Pancreas (tissue), 10 donors: ENCODE results near the gene CHST11. TPM values are rescaled to one million over a fixed set of nuclear protein-coding genes. Genes with fewer than 3 reads are reported as not detected.

Source experiments
- ATAC-seq, 4 donors: fragments of 200-7000 bp; cut with Tn5 transposase; one replicate each; pipeline versions ENCODE4 v1.8.0 to v1.9.1; 2020; ENCODE audit warnings: mild to moderate bottlenecking in 4 of 4, moderate library complexity in 4 of 4
- DNase-seq, 6 donors: peaks; one replicate each; pipeline ENCODE4 v3.0.0-alpha.2; 2020
- FAIRE-seq: peaks from 2 replicates; lab custom pipeline; 2012; peaks lifted over from hg19 to GRCh38; lab: Jason Lieb, UNC
- H3K27ac ChIP-seq, 4 donors: fragments of 200-600 bp; sonication (generic); 1 replicate in 3 of 4; 2 replicates in 1 of 4; pipeline versions ENCODE4 v1.5.0 to v1.8.0; 2020
- H3K27me3 ChIP-seq, 4 donors: fragments of 200-600 bp; one replicate each; pipeline ENCODE4 v1.8.0; 2021
- H3K36me3 ChIP-seq, 3 donors: fragments of 200-600 bp; sonication (generic) in 1 of 3; one replicate each; pipeline versions ENCODE4 v1.5.0 to v1.8.0; 2020 to 2021
- H3K4me1 ChIP-seq, 3 donors: fragments of 200-600 bp; one replicate each; pipeline ENCODE4 v1.8.0; 2021
- H3K4me3 ChIP-seq, 4 donors: fragments of 200-600 bp; sonication (generic) in 2 of 4; one replicate each; pipeline versions ENCODE4 v1.5.0 to v1.8.0; 2020 to 2021
- H3K9me3 ChIP-seq, 4 donors: fragments of 200-600 bp; one replicate each; pipeline ENCODE4 v1.8.0; 2021
- WGBS, 2 donors: extraction: QIAGEN DNeasy Blood & Tissue Kit; methylation state at CpG; one replicate each; pipeline ENCODE4 v1.1.7; 2013; 5-methylcytosine and 5-hydroxymethylcytosine counted together
- intact Hi-C, 3 donors: fragments of 100-400 bp; cut with DNase I; formaldehyde crosslinking; loops; one replicate each; pipeline versions ENCODE4 v1.11.1 to v1.14.2; 2022
- polyA plus RNA-seq, 2 donors: library from polyadenylated mRNA; stranded (reverse); fragments of 200-250 nt; gene quantifications; one replicate each; pipeline ENCODE4 v1.2.3, GENCODE V29; 2013
- total RNA-seq, 6 donors: library from RNA; stranded (reverse); fragmentation: NEBNext Ultra II Directional in 4 of 6; extraction: Animal tissue kit (Norgen Biotek cat#: 25700) in 4 of 6; gene quantifications; one replicate each; pipeline versions ENCODE4 v1.2.1 to v1.2.4, GENCODE V29; 2021 to 2023
- TF ChIP-seq, protein P1 (sequence below), 4 donors: fragments of 200-600 bp; sonication (generic) in 3 of 4; IDR thresholded peaks; one replicate each; pipeline versions ENCODE4 v1.5.0 to v1.8.0; 2021; ENCODE audit warnings: antibody characterized with exemption in 4 of 4
- donor health status: healthy with polysubstance abuse.
- donor health status: DM: no; HTN: no; CAD: no; lungs with moderate emphysema.
- donor health status: DM: no; HTN: no; CAD: no.
- donor health status: control.
- donor health status: control.
- donor health status: Bipolar disorder and iron deficiency.
- donor health status: DM: yes; HTN: yes; CAD: no.
- donor health status: DM: no; HTN: no; CAD: no.
- donor health status: DM: no; HTN: no; CAD: no.
- donor health status: DM: yes; HTN: yes; CAD: no.

The CHST11 gene
- total and polyA plus RNA-seq, 8 donors: 1.1 to 14.8 (median 7.8) TPM

DNA sequence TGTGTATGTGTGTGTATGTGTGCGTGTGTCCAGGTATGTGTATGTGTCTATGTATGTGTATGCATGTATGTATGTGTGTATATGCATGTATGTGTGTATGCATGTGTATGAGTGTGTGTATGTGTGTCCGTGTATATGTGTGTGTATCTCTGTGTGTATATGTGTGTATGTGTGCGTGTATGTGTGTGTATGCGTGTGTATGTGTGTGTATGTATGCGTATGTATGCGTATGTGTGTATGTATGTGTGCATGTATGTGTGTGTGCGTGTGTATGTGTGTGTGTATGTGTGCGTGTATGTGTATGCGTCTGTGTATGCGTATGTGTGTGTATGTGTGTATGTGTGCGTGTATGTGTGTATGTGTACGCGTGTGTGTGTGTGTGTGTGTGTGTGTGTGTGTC lies 31.6 kb downstream of the CHST11 start:
- H3K9me3 ChIP-seq: no peaks in the 10 kb centered on the region
- intact Hi-C loops: no loop called here
- TF ChIP-seq, protein P1, sequence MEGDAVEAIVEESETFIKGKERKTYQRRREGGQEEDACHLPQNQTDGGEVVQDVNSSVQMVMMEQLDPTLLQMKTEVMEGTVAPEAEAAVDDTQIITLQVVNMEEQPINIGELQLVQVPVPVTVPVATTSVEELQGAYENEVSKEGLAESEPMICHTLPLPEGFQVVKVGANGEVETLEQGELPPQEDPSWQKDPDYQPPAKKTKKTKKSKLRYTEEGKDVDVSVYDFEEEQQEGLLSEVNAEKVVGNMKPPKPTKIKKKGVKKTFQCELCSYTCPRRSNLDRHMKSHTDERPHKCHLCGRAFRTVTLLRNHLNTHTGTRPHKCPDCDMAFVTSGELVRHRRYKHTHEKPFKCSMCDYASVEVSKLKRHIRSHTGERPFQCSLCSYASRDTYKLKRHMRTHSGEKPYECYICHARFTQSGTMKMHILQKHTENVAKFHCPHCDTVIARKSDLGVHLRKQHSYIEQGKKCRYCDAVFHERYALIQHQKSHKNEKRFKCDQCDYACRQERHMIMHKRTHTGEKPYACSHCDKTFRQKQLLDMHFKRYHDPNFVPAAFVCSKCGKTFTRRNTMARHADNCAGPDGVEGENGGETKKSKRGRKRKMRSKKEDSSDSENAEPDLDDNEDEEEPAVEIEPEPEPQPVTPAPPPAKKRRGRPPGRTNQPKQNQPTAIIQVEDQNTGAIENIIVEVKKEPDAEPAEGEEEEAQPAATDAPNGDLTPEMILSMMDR (IDR thresholded peaks at IDR 0.05): no peak
- no peaks in the 10 kb centered on the region for H3K27me3 ChIP-seq
- 91 to 95% methylated on average over 13 of the region's 13 CpGs for WGBS, 2 donors
- DNase-seq: no peak
- no peak overlapping the region for H3K27ac ChIP-seq
- H3K4me3 ChIP-seq: no peak overlapping the region
- FAIRE-seq: no peak
- peaks cover 0 to 8% (median 0%) of the 10 kb centered on the region in 3 donors for H3K4me1 ChIP-seq
- no peaks in the 10 kb centered on the region for H3K36me3 ChIP-seq
- ATAC-seq: no peak

DNA sequence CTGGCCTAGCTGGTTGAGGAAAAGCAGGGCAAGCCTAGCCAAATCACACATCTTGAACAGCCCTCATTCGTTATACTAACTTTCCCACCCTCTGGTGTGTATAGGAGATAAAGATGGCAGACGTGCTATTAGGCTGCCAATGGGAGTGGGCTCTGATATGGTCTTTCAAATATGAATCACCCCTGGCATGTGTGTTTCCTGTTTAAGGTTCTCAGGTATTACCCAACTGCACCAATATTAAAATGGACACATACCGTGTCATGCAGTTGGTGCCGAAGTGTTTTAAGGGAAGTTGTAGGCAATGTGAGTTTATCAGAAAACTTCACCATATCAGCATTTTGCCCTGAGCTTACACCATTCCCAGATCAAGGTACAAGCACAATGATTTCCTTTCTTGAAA lies 33.4 kb downstream of the CHST11 start:
- 45 to 46% methylated on average over 4 of the region's 4 CpGs for WGBS, 2 donors
- no peaks in the 10 kb centered on the region for H3K36me3 ChIP-seq
- TF ChIP-seq, protein P1 (IDR thresholded peaks at IDR 0.05): no peak
- H3K27me3 ChIP-seq: no peaks in the 10 kb centered on the region
- no peaks in the 10 kb centered on the region for H3K9me3 ChIP-seq
- peaks cover 0 to 8% (median 0%) of the 10 kb centered on the region in 3 donors for H3K4me1 ChIP-seq
- intact Hi-C loops: no loop called here
- DNase-seq (peak in 2 of 6 donors; percentile 45 to 64), ATAC-seq (peak; percentile 32 to 88 (median 75)), FAIRE-seq (no peak)
- peak overlapping the region in 2 of 4 donors; percentile 0 to 50 for H3K27ac ChIP-seq
- no peak overlapping the region for H3K4me3 ChIP-seq

DNA sequence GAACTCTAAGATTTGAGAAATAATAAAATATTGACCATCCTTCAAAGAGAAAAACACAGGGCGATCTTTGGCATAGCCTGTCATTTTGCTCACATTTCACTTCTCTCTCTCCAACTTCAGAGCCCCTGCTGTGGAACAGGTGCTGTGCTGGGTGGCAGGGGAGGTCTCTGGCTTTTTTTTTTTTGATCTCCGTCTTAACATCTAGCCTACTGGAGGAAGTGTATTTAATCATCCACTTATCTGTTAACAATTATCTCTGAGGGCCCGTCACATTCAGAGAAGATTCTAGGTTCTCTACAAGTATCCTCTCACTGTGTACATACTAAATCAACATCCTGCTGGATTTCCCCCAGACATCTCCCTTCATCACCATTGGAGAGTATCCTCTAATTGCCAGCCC lies 34.1 kb downstream of the CHST11 start:
- DNase-seq (no peak), ATAC-seq (no peak), FAIRE-seq (no peak)
- no peaks in the 10 kb centered on the region for H3K36me3 ChIP-seq
- TF ChIP-seq, protein P1 (IDR thresholded peaks at IDR 0.05): no peak
- intact Hi-C loops: no loop called here
- peaks cover 0 to 8% (median 0%) of the 10 kb centered on the region in 3 donors for H3K4me1 ChIP-seq
- WGBS, 2 donors: 58 to 65% methylated on average over 3 of the region's 3 CpGs
- H3K27me3 ChIP-seq: no peaks in the 10 kb centered on the region
- H3K9me3 ChIP-seq: no peaks in the 10 kb centered on the region
- no peak overlapping the region for H3K27ac ChIP-seq
- H3K4me3 ChIP-seq: no peak overlapping the region

DNA sequence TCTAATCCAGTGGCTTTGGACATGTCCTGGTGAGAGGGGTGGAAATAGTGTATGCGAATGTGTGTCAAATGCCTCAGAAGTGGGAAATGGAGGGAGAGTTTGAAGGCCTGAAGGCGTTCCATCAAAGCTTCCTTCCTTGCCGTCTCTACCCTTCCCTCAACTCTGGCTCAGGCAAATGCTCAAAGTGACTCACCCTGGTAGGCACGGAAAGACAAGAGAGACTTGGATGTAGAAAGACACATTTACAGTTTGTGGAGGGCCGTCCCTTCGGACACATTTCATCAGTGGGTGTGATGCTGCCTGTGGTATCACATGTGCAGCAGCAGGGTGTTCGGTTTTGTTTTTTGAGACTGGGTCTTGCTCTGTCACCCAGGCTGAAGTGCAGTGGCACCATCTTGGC lies 36.7 kb downstream of the CHST11 start:
- no peak for ATAC-seq
- Histone ChIP-seq H3K36me3 (no peaks in the 10 kb centered on the region), H3K27me3 (no peaks in the 10 kb centered on the region), H3K4me1 (peaks cover 0 to 5% (median 0%) of the 10 kb centered on the region in 3 donors), H3K9me3 (no peaks in the 10 kb centered on the region), H3K27ac (peak overlapping the region in 2 of 4 donors; percentile 3 to 48), H3K4me3 (no peak overlapping the region)
- DNase-seq: no peak
- TF ChIP-seq, protein P1 (IDR thresholded peaks at IDR 0.05): no peak
- 93 to 95% methylated on average over 7 of the region's 7 CpGs for WGBS, 2 donors
- no peak for FAIRE-seq
- intact Hi-C loops: no loop called here

DNA sequence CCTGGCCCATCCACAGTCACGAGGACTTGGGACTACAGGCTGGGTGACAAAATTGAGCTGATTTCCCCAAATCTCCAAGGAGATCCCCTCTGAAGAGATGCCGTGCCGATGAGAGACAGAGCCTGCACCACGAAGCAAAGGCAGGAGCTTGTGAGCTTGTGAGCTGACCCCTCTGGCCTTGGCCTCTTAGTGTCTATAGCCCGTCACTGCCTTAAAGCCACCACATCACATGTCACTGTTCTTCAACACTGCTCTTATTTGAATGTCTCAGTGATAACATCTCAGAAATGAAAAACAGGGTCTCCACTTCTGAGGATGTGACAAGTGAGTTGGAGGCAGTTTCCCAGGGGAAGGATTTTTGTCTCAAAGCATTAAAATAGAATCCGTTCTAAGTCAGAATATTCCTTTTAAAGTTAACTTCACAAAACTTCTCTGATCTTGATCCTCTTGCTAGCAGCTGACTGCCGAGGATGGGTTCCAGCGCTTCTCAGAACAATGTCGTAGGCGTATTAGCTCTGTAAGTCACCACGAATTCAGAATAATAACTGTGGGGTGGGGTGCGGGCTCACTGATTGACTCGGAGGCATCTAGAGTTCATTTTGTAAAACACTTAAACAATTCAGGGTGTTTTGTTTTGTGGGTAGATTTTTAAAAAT lies 37.5 kb downstream of the CHST11 start:
- no peak overlapping the region for H3K4me3 ChIP-seq
- intact Hi-C loops: no loop called here

More for the DNA sequence above, 37.5 kb downstream of the CHST11 start:
- no peaks in the 10 kb centered on the region for H3K36me3 ChIP-seq
- peaks cover 0 to 5% (median 0%) of the 10 kb centered on the region in 3 donors for H3K4me1 ChIP-seq
- ATAC-seq: peak in 1 of 4 donors; percentile 68
- H3K9me3 ChIP-seq: no peaks in the 10 kb centered on the region
- H3K27me3 ChIP-seq: no peaks in the 10 kb centered on the region
- TF ChIP-seq, protein P1 (IDR thresholded peaks at IDR 0.05): no peak
- FAIRE-seq: no peak
- peak in 1 of 6 donors; percentile 38 for DNase-seq
- 83 to 93% methylated on average over 13 of the region's 13 CpGs for WGBS, 2 donors
- peak overlapping the region in 2 of 4 donors; percentile 3 to 48 for H3K27ac ChIP-seq
